ENCODE data around the gene CSMD2.

CSMD2 gene

DNA sequence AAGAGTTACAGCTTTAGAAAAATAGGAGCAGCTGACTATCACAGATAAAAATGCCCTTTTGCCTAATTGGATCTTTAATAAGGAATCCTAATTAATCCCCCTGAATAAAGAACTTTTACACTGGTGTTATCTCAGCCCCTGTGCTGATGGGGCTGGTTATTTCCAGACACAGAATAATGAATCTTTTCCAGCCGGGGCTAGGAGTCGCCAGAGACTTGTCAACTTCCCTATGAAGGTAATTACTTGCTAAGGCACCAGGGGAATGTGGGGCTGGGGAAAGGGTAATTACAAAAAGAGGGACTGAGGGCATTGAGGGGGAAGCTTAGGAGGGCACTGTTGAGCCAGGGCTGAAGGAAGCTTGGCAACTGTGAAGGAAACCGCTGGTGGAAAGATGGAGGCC lies 266.6 kb downstream of the CSMD2 start:
- H3K4me2 ChIP-seq (ENCODE audit: low read depth, low read length), result no peak overlapping the region
- no peak overlapping the region for H3K9ac ChIP-seq (ENCODE audit: low read length)
- H3F3A ChIP-seq (ENCODE audit: insufficient read depth, low read length), result no peaks in the 10 kb centered on the region
- no peak overlapping the region for H3K27ac ChIP-seq (ENCODE audit: low read length)
- peaks cover 16% of the 10 kb centered on the region for H3K27me3 ChIP-seq (replicated peaks; ENCODE audit: insufficient read depth, low read length)
- no peak for TF ChIP-seq EZH2 (optimal IDR thresholded peaks at IDR 0.05; ENCODE audit: low read depth, low read length)
- TF ChIP-seq EZH2phosphoT487 (IDR thresholded peaks at IDR 0.05; ENCODE audit: low read length), result no peak
- TF ChIP-seq, protein P1, sequence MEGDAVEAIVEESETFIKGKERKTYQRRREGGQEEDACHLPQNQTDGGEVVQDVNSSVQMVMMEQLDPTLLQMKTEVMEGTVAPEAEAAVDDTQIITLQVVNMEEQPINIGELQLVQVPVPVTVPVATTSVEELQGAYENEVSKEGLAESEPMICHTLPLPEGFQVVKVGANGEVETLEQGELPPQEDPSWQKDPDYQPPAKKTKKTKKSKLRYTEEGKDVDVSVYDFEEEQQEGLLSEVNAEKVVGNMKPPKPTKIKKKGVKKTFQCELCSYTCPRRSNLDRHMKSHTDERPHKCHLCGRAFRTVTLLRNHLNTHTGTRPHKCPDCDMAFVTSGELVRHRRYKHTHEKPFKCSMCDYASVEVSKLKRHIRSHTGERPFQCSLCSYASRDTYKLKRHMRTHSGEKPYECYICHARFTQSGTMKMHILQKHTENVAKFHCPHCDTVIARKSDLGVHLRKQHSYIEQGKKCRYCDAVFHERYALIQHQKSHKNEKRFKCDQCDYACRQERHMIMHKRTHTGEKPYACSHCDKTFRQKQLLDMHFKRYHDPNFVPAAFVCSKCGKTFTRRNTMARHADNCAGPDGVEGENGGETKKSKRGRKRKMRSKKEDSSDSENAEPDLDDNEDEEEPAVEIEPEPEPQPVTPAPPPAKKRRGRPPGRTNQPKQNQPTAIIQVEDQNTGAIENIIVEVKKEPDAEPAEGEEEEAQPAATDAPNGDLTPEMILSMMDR (IDR thresholded peaks at IDR 0.05; ENCODE audit: low read length), result no peak
- no peaks in the 10 kb centered on the region for H3K9me3 ChIP-seq (replicated peaks; ENCODE audit: insufficient read depth, low read length)
- H3K79me2 ChIP-seq (ENCODE audit: low read length), result no peaks in the 10 kb centered on the region
- no peak overlapping the region for H3K4me3 ChIP-seq (ENCODE audit: low read length)
- H4K20me1 ChIP-seq (ENCODE audit: insufficient read depth, low read length), result no peaks in the 10 kb centered on the region
- H3K36me3 ChIP-seq (replicated peaks; ENCODE audit: insufficient read depth, low read length), result no peaks in the 10 kb centered on the region
- no peaks in the 10 kb centered on the region for H3K4me1 ChIP-seq (ENCODE audit: low read length)
- H2AFZ ChIP-seq (ENCODE audit: low read length), result no peak overlapping the region
- H3K9me2 ChIP-seq (replicated peaks; ENCODE audit: insufficient read depth, low read length), result no peaks in the 10 kb centered on the region
- no peak for DNase-seq

DNA sequence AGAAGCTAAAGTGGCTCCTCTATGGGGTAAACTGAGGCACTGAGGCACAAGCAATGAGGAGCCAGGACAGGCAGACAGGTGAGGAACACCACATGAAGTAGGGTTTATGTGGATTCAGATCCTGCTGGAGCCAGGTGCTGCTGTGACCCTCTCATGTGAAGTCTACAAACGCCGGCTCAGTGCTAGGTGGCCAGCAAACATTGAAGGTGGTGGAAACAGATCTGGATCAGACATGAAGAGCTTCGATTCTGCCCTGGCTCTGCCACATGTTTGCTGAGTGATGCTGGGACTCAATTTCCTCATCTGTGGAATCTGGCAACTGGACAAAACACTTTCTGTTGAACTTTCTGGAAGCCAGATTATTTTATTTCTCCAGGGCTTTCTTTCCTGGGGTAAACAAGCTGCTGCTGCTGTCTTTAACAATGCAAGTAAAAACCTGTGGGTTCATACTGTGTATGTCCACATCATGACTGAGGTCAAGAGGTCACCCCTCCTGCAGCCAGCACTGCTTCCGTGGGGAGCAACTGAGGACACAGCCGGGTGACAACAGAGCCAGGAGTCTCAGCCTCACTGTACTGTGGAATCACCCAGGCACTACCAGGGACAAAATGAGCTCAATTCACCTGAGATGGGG lies 267.8 kb downstream of the CSMD2 start:
- TF ChIP-seq EZH2 (optimal IDR thresholded peaks at IDR 0.05; ENCODE audit: low read depth, low read length) (no peak), EZH2phosphoT487 (IDR thresholded peaks at IDR 0.05; ENCODE audit: low read length) (no peak)
- TF ChIP-seq, protein P1 (IDR thresholded peaks at IDR 0.05; ENCODE audit: low read length), result no peak
- H3F3A ChIP-seq (ENCODE audit: insufficient read depth, low read length), result no peaks in the 10 kb centered on the region
- DNase-seq, result no peak
- peaks cover 12% of the 10 kb centered on the region for H3K27me3 ChIP-seq (replicated peaks; ENCODE audit: insufficient read depth, low read length)
- H3K9ac ChIP-seq (ENCODE audit: low read length), result no peak overlapping the region
- no peaks in the 10 kb centered on the region for H3K9me2 ChIP-seq (replicated peaks; ENCODE audit: insufficient read depth, low read length)
- no peak overlapping the region for H3K4me2 ChIP-seq (ENCODE audit: low read depth, low read length)
- no peak overlapping the region for H3K4me3 ChIP-seq (ENCODE audit: low read length)
- no peak overlapping the region for H3K27ac ChIP-seq (ENCODE audit: low read length)
- H3K36me3 ChIP-seq (replicated peaks; ENCODE audit: insufficient read depth, low read length), result no peaks in the 10 kb centered on the region
- H3K79me2 ChIP-seq (ENCODE audit: low read length), result no peaks in the 10 kb centered on the region
- no peaks in the 10 kb centered on the region for H4K20me1 ChIP-seq (ENCODE audit: insufficient read depth, low read length)
- no peak overlapping the region for H2AFZ ChIP-seq (ENCODE audit: low read length)
- H3K9me3 ChIP-seq (replicated peaks; ENCODE audit: insufficient read depth, low read length), result no peaks in the 10 kb centered on the region
- no peaks in the 10 kb centered on the region for H3K4me1 ChIP-seq (ENCODE audit: low read length)

DNA sequence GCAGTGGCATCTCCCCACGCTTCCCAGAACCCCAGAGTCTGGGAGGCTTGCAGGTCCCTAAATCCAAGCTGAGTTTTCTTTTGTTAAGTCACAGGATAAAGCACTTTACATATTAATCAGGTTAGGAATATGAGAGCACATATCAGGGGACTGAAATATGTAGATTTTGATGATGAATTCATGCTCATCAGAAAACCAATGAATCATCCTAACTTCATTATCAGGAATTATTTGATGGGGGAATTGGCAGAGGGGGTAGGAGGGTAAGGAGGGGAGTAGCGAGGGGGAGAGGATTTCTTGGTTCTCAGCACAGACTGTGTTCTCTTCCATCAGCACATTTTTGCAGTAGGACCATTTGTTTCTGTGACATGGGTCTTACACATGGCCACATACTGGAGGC lies 269.1 kb downstream of the CSMD2 start:
- no peak overlapping the region for H3K27ac ChIP-seq (ENCODE audit: low read length)
- no peaks in the 10 kb centered on the region for H3K79me2 ChIP-seq (ENCODE audit: low read length)
- no peaks in the 10 kb centered on the region for H3K36me3 ChIP-seq (replicated peaks; ENCODE audit: insufficient read depth, low read length)
- H3K9me2 ChIP-seq (replicated peaks; ENCODE audit: insufficient read depth, low read length), result no peaks in the 10 kb centered on the region
- H3K4me3 ChIP-seq (ENCODE audit: low read length), result no peak overlapping the region
- DNase-seq, result no peak
- H3K4me1 ChIP-seq (ENCODE audit: low read length), result no peaks in the 10 kb centered on the region
- peaks cover 12% of the 10 kb centered on the region for H3K27me3 ChIP-seq (replicated peaks; ENCODE audit: insufficient read depth, low read length)
- no peaks in the 10 kb centered on the region for H3K9me3 ChIP-seq (replicated peaks; ENCODE audit: insufficient read depth, low read length)
- H4K20me1 ChIP-seq (ENCODE audit: insufficient read depth, low read length), result no peaks in the 10 kb centered on the region
- no peak overlapping the region for H3K9ac ChIP-seq (ENCODE audit: low read length)
- no peak overlapping the region for H2AFZ ChIP-seq (ENCODE audit: low read length)
- TF ChIP-seq, protein P1 (IDR thresholded peaks at IDR 0.05; ENCODE audit: low read length), result no peak
- TF ChIP-seq EZH2phosphoT487 (IDR thresholded peaks at IDR 0.05; ENCODE audit: low read length) (no peak), EZH2 (optimal IDR thresholded peaks at IDR 0.05; ENCODE audit: low read depth, low read length) (no peak)
- no peaks in the 10 kb centered on the region for H3F3A ChIP-seq (ENCODE audit: insufficient read depth, low read length)
- no peak overlapping the region for H3K4me2 ChIP-seq (ENCODE audit: low read depth, low read length)

Data from MM.1S (cell line).